OCI-LY1 (cell line): ENCODE data around the gene PPP1CC.
"Not testable (repeated sequence)": the region's sequence is repeated elsewhere in the genome, so short reads cannot be mapped to it uniquely, and the experiment has no call there.

Source experiments
- H2AFZ ChIP-seq: fragments of 200-600 bp; sonication (generic), shearing (Covaris generic); 2 replicates; pipeline ENCODE4 v1.6.0; 2014; ENCODE audit warnings: antibody characterized with exemption, mild to moderate bottlenecking, low read length
- H3F3A ChIP-seq: fragments of 200-600 bp; sonication (generic), shearing (Covaris generic); 2 replicates; pipeline ENCODE4 v1.6.0; 2014; ENCODE audit warnings: mild to moderate bottlenecking, antibody characterized with exemption, low read length, moderate library complexity; ENCODE audit not compliant: insufficient read depth
- H3K27ac ChIP-seq: fragments of 200-600 bp; sonication (generic); 2 replicates; pipeline ENCODE4 v1.5.1; 2014; ENCODE audit warnings: low read length, mixed run types, mild to moderate bottlenecking, low read depth; ENCODE audit not compliant: poor library complexity, severe bottlenecking
- H3K27me3 ChIP-seq: fragments of 200-600 bp; sonication (generic); 2 replicates; pipeline ENCODE4 v1.6.0; 2014; ENCODE audit warnings: antibody characterized with exemption, mild to moderate bottlenecking, low read length, moderate library complexity; ENCODE audit not compliant: insufficient read depth
- H3K36me3 ChIP-seq: fragments of 200-600 bp; sonication (generic); 2 replicates; pipeline ENCODE4 v1.6.1; 2014; ENCODE audit warnings: mild to moderate bottlenecking, antibody characterized with exemption, low read length, moderate library complexity, mixed read lengths; ENCODE audit not compliant: insufficient read depth
- H3K4me1 ChIP-seq: fragments of 200-600 bp; sonication (generic); 2 replicates; pipeline ENCODE4 v1.5.1; 2014; ENCODE audit warnings: mild to moderate bottlenecking, low read length, moderate library complexity; ENCODE audit not compliant: insufficient read depth, severe bottlenecking
- H3K4me2 ChIP-seq: fragments of 200-600 bp; sonication (generic), shearing (Covaris generic); 2 replicates; pipeline ENCODE4 v1.6.1; 2014; ENCODE audit warnings: low read length
- H3K4me3 ChIP-seq: fragments of 200-600 bp; sonication (generic); 2 replicates; pipeline ENCODE4 v1.5.1; 2014; ENCODE audit warnings: low read length, low read depth, mild to moderate bottlenecking, mixed read lengths; ENCODE audit not compliant: poor library complexity, severe bottlenecking
- H3K79me2 ChIP-seq: fragments of 200-600 bp; shearing (Covaris generic); 2 replicates; pipeline ENCODE4 v1.6.1; 2016; ENCODE audit warnings: mixed run types, low read length, mixed read lengths; ENCODE audit not compliant: insufficient read depth
- H3K9ac ChIP-seq: fragments of 200-600 bp; sonication (generic), shearing (Covaris generic); 2 replicates; pipeline ENCODE4 v1.6.1; 2014; ENCODE audit warnings: mild to moderate bottlenecking, low read length, mixed read lengths
- H3K9me2 ChIP-seq: fragments of 200-600 bp; sonication (generic), shearing (Covaris generic); 2 replicates; pipeline ENCODE4 v1.6.1; 2014; ENCODE audit warnings: low read depth, mild to moderate bottlenecking, low read length, mixed read lengths
- H3K9me3 ChIP-seq: fragments of 200-600 bp; shearing (Covaris generic); 2 replicates; pipeline ENCODE4 v1.6.1; 2014; ENCODE audit warnings: low read length, mixed read lengths
- H4K20me1 ChIP-seq: fragments of 200-600 bp; sonication (generic), shearing (Covaris generic); 2 replicates; pipeline ENCODE4 v1.6.0; 2016; ENCODE audit warnings: mild to moderate bottlenecking, low read length; ENCODE audit not compliant: insufficient read depth
- CTCF ChIP-seq: fragments of 200-600 bp; sonication (generic), shearing (Covaris generic); IDR thresholded peaks from 2 replicates; pipeline ENCODE4 v1.5.1; 2017; ENCODE audit warnings: mild to moderate bottlenecking, antibody characterized with exemption, low read length, moderate library complexity, mixed read lengths
- EZH2 ChIP-seq: fragments of 200-600 bp; sonication (generic), shearing (Covaris generic); IDR thresholded peaks from 2 replicates; pipeline ENCODE4 v1.8.0; 2017; ENCODE audit warnings: borderline replicate concordance, mixed run types, mild to moderate bottlenecking, antibody characterized with exemption, low read length, moderate library complexity, mixed read lengths

Gene PPP1CC

DNA sequence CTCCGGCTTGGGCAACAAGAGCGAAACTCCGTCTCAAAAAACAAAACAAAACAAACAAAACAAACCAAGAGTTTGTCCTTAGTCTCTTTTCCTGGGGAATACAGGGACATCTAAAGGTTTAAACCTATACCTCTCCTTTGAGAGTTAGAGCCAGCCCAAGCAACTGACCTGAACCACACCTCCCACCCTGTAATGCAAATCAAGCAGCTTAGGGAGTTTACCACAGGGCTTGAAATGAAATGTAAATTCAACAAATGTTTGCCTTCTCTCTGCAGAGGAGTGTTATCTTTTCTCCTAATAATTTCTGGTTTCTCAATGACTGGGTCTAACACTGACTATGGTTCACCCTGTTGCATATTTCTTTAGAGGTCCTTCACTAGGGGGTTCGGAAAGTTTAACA is 16.7 kb downstream of the PPP1CC start:
- Histone ChIP-seq H3K9ac (no peak overlapping the region), H3K4me1 (no peaks in the 10 kb centered on the region), H3K9me2 (no peaks in the 10 kb centered on the region), H4K20me1 (no peaks in the 10 kb centered on the region), H3F3A (no peaks in the 10 kb centered on the region), H2AFZ (no peak overlapping the region), H3K27ac (no peak overlapping the region), H3K27me3 (no peaks in the 10 kb centered on the region), H3K79me2 (peaks cover 14% of the 10 kb centered on the region; the same call in 1 of the 2 replicates), H3K4me2 (no peak overlapping the region), H3K4me3 (no peak overlapping the region), H3K9me3 (no peaks in the 10 kb centered on the region), H3K36me3 (peaks cover 87% of the 10 kb centered on the region)
- TF ChIP-seq CTCF, result no peak
- no peak for TF ChIP-seq EZH2

DNA sequence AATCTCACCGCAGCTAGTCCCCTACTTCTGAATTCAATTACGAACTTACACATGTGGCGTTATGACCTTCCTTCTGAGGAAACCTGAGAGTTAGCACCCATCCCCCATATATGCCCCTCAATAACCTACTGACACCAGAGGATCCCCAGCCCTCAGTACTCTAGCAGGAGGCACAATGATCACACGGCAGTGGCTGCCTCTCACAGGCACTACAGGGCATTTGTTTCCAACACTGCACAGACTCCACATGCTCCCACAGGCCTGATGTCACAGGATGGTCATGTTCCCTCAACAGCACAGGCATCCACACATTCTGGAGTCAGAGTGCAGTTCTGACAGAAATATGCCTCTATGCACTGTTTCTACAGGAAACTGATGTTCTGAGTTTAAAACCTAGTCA is 17.4 kb downstream of the PPP1CC start:
- H3K79me2 ChIP-seq, result peaks cover 7% of the 10 kb centered on the region; the same call in 1 of the 2 replicates
- no peaks in the 10 kb centered on the region for H4K20me1 ChIP-seq
- H3K4me3 ChIP-seq, result no peak overlapping the region
- H3K9me2 ChIP-seq, result no peaks in the 10 kb centered on the region
- H3F3A ChIP-seq, result no peaks in the 10 kb centered on the region
- H3K9me3 ChIP-seq, result no peaks in the 10 kb centered on the region
- H3K27me3 ChIP-seq, result no peaks in the 10 kb centered on the region
- H2AFZ ChIP-seq, result no peak overlapping the region
- TF ChIP-seq CTCF, result no peak
- TF ChIP-seq EZH2, result no peak
- no peak overlapping the region for H3K9ac ChIP-seq
- no peak overlapping the region for H3K27ac ChIP-seq
- H3K4me2 ChIP-seq, result no peak overlapping the region
- H3K4me1 ChIP-seq, result no peaks in the 10 kb centered on the region
- H3K36me3 ChIP-seq, result peaks cover 87% of the 10 kb centered on the region

- peaks cover 93% of the 10 kb centered on the region for H3K36me3 ChIP-seq
- not testable (repeated sequence) for H2AFZ ChIP-seq, H3K27me3 ChIP-seq, H3K4me3 ChIP-seq, H3K9me3 ChIP-seq, H3K4me2 ChIP-seq, H4K20me1 ChIP-seq, H3F3A ChIP-seq, H3K9me2 ChIP-seq, H3K27ac ChIP-seq, H3K4me1 ChIP-seq, H3K79me2 ChIP-seq, H3K9ac ChIP-seq
Measured at GRCh38 chr12:110722892-110723291, 19.8 kb downstream of the PPP1CC start.

GRCh38 chr12:110721570-110721969 is 21.1 kb downstream of the PPP1CC start:
- no peaks in the 10 kb centered on the region for H3K9me2 ChIP-seq
- H2AFZ ChIP-seq, result no peak overlapping the region
- peaks cover 87% of the 10 kb centered on the region for H3K36me3 ChIP-seq
- no peaks in the 10 kb centered on the region for H3K9me3 ChIP-seq
- H3F3A ChIP-seq, result no peaks in the 10 kb centered on the region
- H3K27me3 ChIP-seq, result no peaks in the 10 kb centered on the region
- H3K4me3 ChIP-seq, result no peak overlapping the region
- H4K20me1 ChIP-seq, result no peaks in the 10 kb centered on the region
- H3K9ac ChIP-seq, result no peak overlapping the region
- H3K4me1 ChIP-seq, result no peaks in the 10 kb centered on the region
- no peak overlapping the region for H3K4me2 ChIP-seq
- TF ChIP-seq CTCF, result no peak
- TF ChIP-seq EZH2, result no peak
- no peaks in the 10 kb centered on the region for H3K79me2 ChIP-seq
- no peak overlapping the region for H3K27ac ChIP-seq
